GM13976 (cell line): ENCODE results near the gene DOK5.
"Not testable (repeated sequence)": the region's sequence is repeated elsewhere in the genome, so short reads cannot be mapped to it uniquely, and the experiment has no call there.

ENCODE experiments used
- DNase-seq: peaks from one replicate; pipeline ENCODE4 v3.0.0; 2012; ENCODE audit warnings: low spot score
- CTCF ChIP-seq: IDR thresholded peaks from 2 replicates; pipeline ENCODE4 v1.5.1; 2012; ENCODE audit warnings: borderline replicate concordance, mild to moderate bottlenecking; ENCODE audit not compliant: insufficient read depth; ENCODE audit errors: extremely low read depth, missing control alignments, control extremely low read depth
- in situ Hi-C: fragments of 300-500 bp; cut with MboI; formaldehyde crosslinking; loops from one replicate; pipeline ENCODE4 v1.12.0; 2022; ENCODE audit warnings: low sequenced_read_pairs, mixed read lengths, inconsistent platforms; ENCODE audit not compliant: unreplicated experiment

Gene DOK5

GRCh38 chr20:54435015-54435414 lies 40.4 kb upstream of the DOK5 start:
- in situ Hi-C loops, result no loop called here
- DNase-seq, result no peak
- no peak for TF ChIP-seq CTCF

- DNase-seq, result not testable (repeated sequence)
These were observed 39.0 kb upstream of the DOK5 start for GRCh38 chr20:54436410-54436809.

GRCh38 chr20:54438166-54438565 lies 37.2 kb upstream of the DOK5 start:
- in situ Hi-C loops, result no loop called here
- TF ChIP-seq CTCF, result no peak
- no peak for DNase-seq

More at GRCh38 chr20:54436410-54436809, 39.0 kb upstream of the DOK5 start:
- in situ Hi-C loops, result not testable (repeated sequence)

- DNase-seq, result no peak
- TF ChIP-seq CTCF, result no peak
- in situ Hi-C loops, result no loop called here
These were observed 25.2 kb upstream of the DOK5 start for GRCh38 chr20:54450207-54450606.

- TF ChIP-seq CTCF, result no peak
- in situ Hi-C loops, result no loop called here
- no peak for DNase-seq
These were observed 24.2 kb upstream of the DOK5 start for GRCh38 chr20:54451171-54451570.

- no peak for DNase-seq
- in situ Hi-C loops, result no loop called here
- TF ChIP-seq CTCF, result no peak
These were observed 23.1 kb upstream of the DOK5 start for GRCh38 chr20:54452277-54452676.

- no peak for DNase-seq
- TF ChIP-seq CTCF, result no peak
- in situ Hi-C loops, result no loop called here
These were observed 20.4 kb upstream of the DOK5 start for GRCh38 chr20:54454982-54455381.

- in situ Hi-C loops, result no loop called here
- TF ChIP-seq CTCF, result no peak
- DNase-seq, result no peak
These were observed 19.0 kb upstream of the DOK5 start for GRCh38 chr20:54456423-54456822.
